Esophagus muscularis mucosa (tissue), 4 donors: Measurements from ENCODE around the gene TANC1. TPM values are rescaled to one million over a fixed set of nuclear protein-coding genes. Genes with fewer than 3 reads are reported as not detected.

ENCODE experiments used
- DNase-seq: peaks from one replicate; pipeline ENCODE4 v3.0.0-alpha.2; 2017; ENCODE audit errors: extremely low spot score
- H3K27ac ChIP-seq, 4 donors: fragments of 200-600 bp; sonication (generic); replicated peaks in 1 of 4; 1 replicate in 3 of 4; 2 replicates in 1 of 4; pipeline ENCODE4 v1.5.1; 2016 to 2019; ENCODE audit warnings: mild to moderate bottlenecking in 1 of 4
- H3K27me3 ChIP-seq, 4 donors: fragments of 200-600 bp; sonication (generic); one replicate each; pipeline versions ENCODE4 v1.5.1 to v1.6.0; 2016 to 2019
- H3K36me3 ChIP-seq, 4 donors: fragments of 200-600 bp; sonication (generic); one replicate each; pipeline ENCODE4 v1.5.1; 2016 to 2019
- H3K4me1 ChIP-seq, 4 donors: fragments of 200-600 bp; sonication (generic); one replicate each; pipeline ENCODE4 v1.5.1; 2016 to 2019
- H3K4me3 ChIP-seq, 4 donors: fragments of 200-600 bp; sonication (generic); 1 replicate in 2 of 4; 2 replicates in 2 of 4; pipeline ENCODE4 v1.5.1; 2016 to 2019; ENCODE audit warnings: mild to moderate bottlenecking in 4 of 4, moderate library complexity in 1 of 4
- H3K9me3 ChIP-seq, 4 donors: fragments of 200-600 bp; sonication (generic); 1 replicate in 3 of 4; 2 replicates in 1 of 4; pipeline ENCODE4 v1.5.1; 2016 to 2019
- EP300 ChIP-seq: sonication (generic); formaldehyde crosslinking; IDR thresholded peaks from one replicate; pipeline ENCODE4 v1.6.1; 2017; ENCODE audit warnings: antibody characterized with exemption
- POLR2A ChIP-seq: fragments of 450-650 bp; IDR thresholded peaks from one replicate; pipeline ENCODE4 v1.6.1; 2017; ENCODE audit warnings: antibody characterized with exemption, moderate library complexity, mild to moderate bottlenecking, low read depth
- POLR2AphosphoS5 ChIP-seq, 2 donors: sonication (generic); formaldehyde crosslinking; IDR thresholded peaks; one replicate each; pipeline ENCODE4 v1.6.1; 2017; ENCODE audit warnings: antibody characterized with exemption in 2 of 2
- WGBS: methylation state at CpG from one replicate; pipeline ENCODE4 v1.1.5; 2018; 5-methylcytosine and 5-hydroxymethylcytosine counted together
- intact Hi-C: fragments of 100-400 bp; cut with DNase I; formaldehyde crosslinking; loops from one replicate; pipeline ENCODE4 v1.15.1; 2023
- total RNA-seq, 4 donors: library from RNA; depleted of rRNA; stranded (reverse); fragments of >200 nt; gene quantifications; one replicate each; pipeline versions ENCODE4 v1.1.0 to v1.2.1, GENCODE V29; 2016
- TF ChIP-seq, protein P1 (sequence below), 3 experiments: fragments of 200-600 bp in 2 of 3; fragments of 450-650 bp in 1 of 3; sonication (generic) in 2 of 3; IDR thresholded peaks; one replicate each; pipeline ENCODE4 v1.5.1; 2017 to 2019; ENCODE audit warnings: antibody characterized with exemption in 3 of 3, mild to moderate bottlenecking in 2 of 3, moderate library complexity in 1 of 3

The TANC1 gene
- total RNA-seq, 4 donors from 2014 or later: 34.3 to 54.0 (median 52.9) TPM

DNA sequence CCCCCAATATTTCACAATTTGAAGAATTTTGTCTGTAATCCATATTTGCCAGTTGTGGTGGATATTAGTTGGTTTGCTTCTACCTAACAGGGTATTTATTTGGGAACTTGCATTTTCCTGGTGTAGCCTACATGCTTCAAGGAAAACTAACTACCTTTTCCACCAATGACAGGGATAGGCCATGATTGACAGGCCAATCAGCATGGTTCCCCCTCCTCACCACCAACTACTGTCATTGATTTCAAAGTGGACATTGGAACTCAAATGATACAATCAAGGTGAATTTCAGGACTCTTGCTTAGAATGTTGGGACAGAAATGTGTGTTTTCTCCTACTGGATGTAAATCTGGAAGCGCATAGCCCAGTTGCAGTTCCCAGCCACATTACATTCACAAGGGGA lies 10.1 kb upstream of the TANC1 start:
- Histone ChIP-seq H3K9me3 (no peaks in the 10 kb centered on the region), H3K27me3 (no peaks in the 10 kb centered on the region), H3K36me3 (no peaks in the 10 kb centered on the region), H3K4me3 (no peak overlapping the region), H3K4me1 (peaks cover 14 to 27% (median 17%) of the 10 kb centered on the region in 4 donors), H3K27ac (no peak overlapping the region)
- intact Hi-C loops: no loop called here
- no peak for DNase-seq
- 89% methylated on average over 1 of the region's 1 CpG for WGBS
- TF ChIP-seq, protein P1, sequence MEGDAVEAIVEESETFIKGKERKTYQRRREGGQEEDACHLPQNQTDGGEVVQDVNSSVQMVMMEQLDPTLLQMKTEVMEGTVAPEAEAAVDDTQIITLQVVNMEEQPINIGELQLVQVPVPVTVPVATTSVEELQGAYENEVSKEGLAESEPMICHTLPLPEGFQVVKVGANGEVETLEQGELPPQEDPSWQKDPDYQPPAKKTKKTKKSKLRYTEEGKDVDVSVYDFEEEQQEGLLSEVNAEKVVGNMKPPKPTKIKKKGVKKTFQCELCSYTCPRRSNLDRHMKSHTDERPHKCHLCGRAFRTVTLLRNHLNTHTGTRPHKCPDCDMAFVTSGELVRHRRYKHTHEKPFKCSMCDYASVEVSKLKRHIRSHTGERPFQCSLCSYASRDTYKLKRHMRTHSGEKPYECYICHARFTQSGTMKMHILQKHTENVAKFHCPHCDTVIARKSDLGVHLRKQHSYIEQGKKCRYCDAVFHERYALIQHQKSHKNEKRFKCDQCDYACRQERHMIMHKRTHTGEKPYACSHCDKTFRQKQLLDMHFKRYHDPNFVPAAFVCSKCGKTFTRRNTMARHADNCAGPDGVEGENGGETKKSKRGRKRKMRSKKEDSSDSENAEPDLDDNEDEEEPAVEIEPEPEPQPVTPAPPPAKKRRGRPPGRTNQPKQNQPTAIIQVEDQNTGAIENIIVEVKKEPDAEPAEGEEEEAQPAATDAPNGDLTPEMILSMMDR (IDR thresholded peaks at IDR 0.05): no peak
- TF ChIP-seq EP300: no peak
- TF ChIP-seq POLR2AphosphoS5 (IDR thresholded peaks at IDR 0.05): no peak
- no peak for TF ChIP-seq POLR2A

DNA sequence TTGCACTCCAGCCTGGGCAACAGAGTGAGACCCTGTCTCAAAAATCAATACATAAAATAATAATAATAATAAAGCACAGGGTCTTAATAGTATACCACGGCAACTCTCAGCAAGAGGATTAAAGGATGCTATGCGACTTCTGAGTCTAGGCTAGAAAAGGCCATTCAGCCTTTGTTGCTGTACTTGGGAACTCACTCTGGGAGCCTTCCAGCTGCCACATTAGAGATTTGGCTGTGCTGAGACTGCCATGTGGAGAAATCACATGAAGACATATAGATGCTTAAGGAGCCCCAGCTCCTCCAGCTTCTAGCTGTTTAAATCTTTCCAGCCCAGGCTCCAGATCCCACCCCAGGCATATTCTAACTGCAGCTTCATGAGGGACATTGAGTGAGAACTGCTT lies 8.2 kb upstream of the TANC1 start:
- TF ChIP-seq POLR2AphosphoS5 (IDR thresholded peaks at IDR 0.05) (no peak), POLR2A (no peak), EP300 (no peak)
- TF ChIP-seq, protein P1 (IDR thresholded peaks at IDR 0.05): no peak

DNA sequence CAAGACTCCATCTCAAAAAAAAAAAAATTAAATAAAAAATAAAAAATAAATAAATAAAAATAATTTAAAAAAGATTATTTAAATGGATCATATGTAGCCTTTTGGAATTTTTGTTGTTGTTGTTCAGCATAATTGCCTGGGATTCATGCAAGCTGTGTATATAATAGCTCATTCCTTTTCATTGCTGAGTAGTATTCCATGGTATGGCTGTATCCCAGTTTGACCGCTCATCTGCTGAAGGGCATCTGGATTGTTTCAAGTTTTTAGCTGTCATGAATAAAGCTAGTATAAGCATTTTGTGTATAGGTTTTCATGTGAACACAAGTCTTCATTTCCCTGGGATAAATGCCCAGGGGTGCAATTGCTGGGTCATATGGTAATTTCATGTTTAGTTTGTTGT lies 6.4 kb upstream of the TANC1 start:
- Histone ChIP-seq H3K9me3 (no peaks in the 10 kb centered on the region), H3K36me3 (no peaks in the 10 kb centered on the region), H3K4me3 (no peak overlapping the region), H3K27ac (no peak overlapping the region), H3K4me1 (peaks cover 0 to under 1% (median under 1%) of the 10 kb centered on the region in 4 donors), H3K27me3 (no peaks in the 10 kb centered on the region)
- no peak for TF ChIP-seq EP300
- TF ChIP-seq POLR2A: no peak
- TF ChIP-seq, protein P1 (IDR thresholded peaks at IDR 0.05): no peak
- no peak for TF ChIP-seq POLR2AphosphoS5 (IDR thresholded peaks at IDR 0.05)
- intact Hi-C loops: no loop called here
- no peak for DNase-seq
- 100% methylated on average over 1 of the region's 1 CpG for WGBS

More for the DNA sequence above, 8.2 kb upstream of the TANC1 start:
- H3K9me3 ChIP-seq: no peaks in the 10 kb centered on the region
- 70% methylated on average over 2 of the region's 2 CpGs for WGBS
- no peak overlapping the region for H3K4me3 ChIP-seq
- peaks cover 0 to 10% (median 2%) of the 10 kb centered on the region in 4 donors for H3K4me1 ChIP-seq
- intact Hi-C loops: no loop called here
- H3K36me3 ChIP-seq: no peaks in the 10 kb centered on the region
- DNase-seq: peak; percentile 68
- no peaks in the 10 kb centered on the region for H3K27me3 ChIP-seq
- H3K27ac ChIP-seq: no peak overlapping the region

DNA sequence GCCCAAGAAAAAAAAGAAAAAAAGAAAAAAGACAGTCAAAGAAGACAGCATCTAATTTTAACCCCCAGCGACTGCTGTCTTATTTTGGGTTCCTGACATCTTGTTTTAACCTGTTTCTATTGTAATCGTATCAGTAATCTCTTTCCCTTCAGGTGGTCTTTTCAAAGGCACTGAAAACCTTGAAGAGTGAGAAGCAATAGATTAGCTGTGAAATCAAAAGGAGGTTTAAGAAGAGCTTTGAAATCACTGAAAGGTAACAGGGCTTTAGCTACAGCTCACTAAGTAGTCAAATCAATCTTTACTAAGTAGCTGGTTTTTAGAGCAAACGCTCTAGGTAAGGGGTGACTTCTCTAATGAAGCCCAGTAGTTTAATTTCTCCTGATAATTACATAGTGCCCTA lies 5.4 kb upstream of the TANC1 start:
- no peaks in the 10 kb centered on the region for H3K36me3 ChIP-seq
- no peak for DNase-seq
- peaks cover 7 to 10% (median 8%) of the 10 kb centered on the region in 4 donors for H3K4me1 ChIP-seq
- TF ChIP-seq EP300: no peak
- TF ChIP-seq, protein P1 (IDR thresholded peaks at IDR 0.05): no peak
- no peak for TF ChIP-seq POLR2A
- no peak for TF ChIP-seq POLR2AphosphoS5 (IDR thresholded peaks at IDR 0.05)
- intact Hi-C loops: no loop called here
- no peaks in the 10 kb centered on the region for H3K27me3 ChIP-seq
- H3K4me3 ChIP-seq: no peak overlapping the region
- 86% methylated on average over 3 of the region's 3 CpGs for WGBS
- no peaks in the 10 kb centered on the region for H3K9me3 ChIP-seq
- H3K27ac ChIP-seq: no peak overlapping the region

DNA sequence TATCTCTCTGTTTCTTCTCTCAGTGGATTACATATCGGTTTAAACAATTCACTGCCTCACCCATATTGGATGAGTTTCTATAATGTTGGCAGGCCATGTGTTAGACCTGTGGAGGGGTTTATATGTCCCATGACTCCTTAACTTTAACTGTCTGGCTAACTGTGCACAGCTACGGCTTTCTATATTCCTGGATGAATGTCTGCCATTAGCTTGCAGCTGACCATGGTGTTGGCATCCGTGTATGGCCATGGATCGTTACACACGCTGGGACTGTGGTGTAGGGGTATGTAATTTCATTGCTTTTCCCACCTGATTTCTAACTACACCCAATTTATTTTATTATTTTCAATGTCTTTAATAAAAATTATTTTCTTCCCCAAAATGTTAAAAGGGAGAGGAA lies 3.3 kb upstream of the TANC1 start:
- no peak overlapping the region for H3K27ac ChIP-seq
- no peaks in the 10 kb centered on the region for H3K27me3 ChIP-seq
- 93% methylated on average over 5 of the region's 5 CpGs for WGBS
- no peak for TF ChIP-seq POLR2AphosphoS5 (IDR thresholded peaks at IDR 0.05)
- TF ChIP-seq, protein P1 (IDR thresholded peaks at IDR 0.05): no peak
- no peak for TF ChIP-seq POLR2A
- no peak for TF ChIP-seq EP300
- H3K36me3 ChIP-seq: no peaks in the 10 kb centered on the region
- no peak overlapping the region for H3K4me3 ChIP-seq
- intact Hi-C loops: loop anchor here (5.0 kb wide), 1 partner anchor 157 kb away; no protein-coding TSS in a partner anchor
- H3K9me3 ChIP-seq: no peaks in the 10 kb centered on the region
- DNase-seq: no peak
- H3K4me1 ChIP-seq: peaks cover 8 to 19% (median 9%) of the 10 kb centered on the region in 4 donors
